Measurements from ENCODE around the gene BRINP2.

GRCh38 chr1:177135250-177135649, 35.5 kb upstream of the BRINP2 start:
- no peak for TF ChIP-seq CTCF (CRISPR knock-in tag; IDR thresholded peaks at IDR 0.05)
- no peak for TF ChIP-seq TCF7 (IDR thresholded peaks at IDR 0.05; ENCODE audit: low read depth)
- no peak for TF ChIP-seq ZNF7 (CRISPR knock-in tag; IDR thresholded peaks at IDR 0.05)
- no peak for TF ChIP-seq KAT7 (CRISPR knock-in tag; IDR thresholded peaks at IDR 0.05; ENCODE audit: borderline replicate concordance)
- TF ChIP-seq, protein P1, sequence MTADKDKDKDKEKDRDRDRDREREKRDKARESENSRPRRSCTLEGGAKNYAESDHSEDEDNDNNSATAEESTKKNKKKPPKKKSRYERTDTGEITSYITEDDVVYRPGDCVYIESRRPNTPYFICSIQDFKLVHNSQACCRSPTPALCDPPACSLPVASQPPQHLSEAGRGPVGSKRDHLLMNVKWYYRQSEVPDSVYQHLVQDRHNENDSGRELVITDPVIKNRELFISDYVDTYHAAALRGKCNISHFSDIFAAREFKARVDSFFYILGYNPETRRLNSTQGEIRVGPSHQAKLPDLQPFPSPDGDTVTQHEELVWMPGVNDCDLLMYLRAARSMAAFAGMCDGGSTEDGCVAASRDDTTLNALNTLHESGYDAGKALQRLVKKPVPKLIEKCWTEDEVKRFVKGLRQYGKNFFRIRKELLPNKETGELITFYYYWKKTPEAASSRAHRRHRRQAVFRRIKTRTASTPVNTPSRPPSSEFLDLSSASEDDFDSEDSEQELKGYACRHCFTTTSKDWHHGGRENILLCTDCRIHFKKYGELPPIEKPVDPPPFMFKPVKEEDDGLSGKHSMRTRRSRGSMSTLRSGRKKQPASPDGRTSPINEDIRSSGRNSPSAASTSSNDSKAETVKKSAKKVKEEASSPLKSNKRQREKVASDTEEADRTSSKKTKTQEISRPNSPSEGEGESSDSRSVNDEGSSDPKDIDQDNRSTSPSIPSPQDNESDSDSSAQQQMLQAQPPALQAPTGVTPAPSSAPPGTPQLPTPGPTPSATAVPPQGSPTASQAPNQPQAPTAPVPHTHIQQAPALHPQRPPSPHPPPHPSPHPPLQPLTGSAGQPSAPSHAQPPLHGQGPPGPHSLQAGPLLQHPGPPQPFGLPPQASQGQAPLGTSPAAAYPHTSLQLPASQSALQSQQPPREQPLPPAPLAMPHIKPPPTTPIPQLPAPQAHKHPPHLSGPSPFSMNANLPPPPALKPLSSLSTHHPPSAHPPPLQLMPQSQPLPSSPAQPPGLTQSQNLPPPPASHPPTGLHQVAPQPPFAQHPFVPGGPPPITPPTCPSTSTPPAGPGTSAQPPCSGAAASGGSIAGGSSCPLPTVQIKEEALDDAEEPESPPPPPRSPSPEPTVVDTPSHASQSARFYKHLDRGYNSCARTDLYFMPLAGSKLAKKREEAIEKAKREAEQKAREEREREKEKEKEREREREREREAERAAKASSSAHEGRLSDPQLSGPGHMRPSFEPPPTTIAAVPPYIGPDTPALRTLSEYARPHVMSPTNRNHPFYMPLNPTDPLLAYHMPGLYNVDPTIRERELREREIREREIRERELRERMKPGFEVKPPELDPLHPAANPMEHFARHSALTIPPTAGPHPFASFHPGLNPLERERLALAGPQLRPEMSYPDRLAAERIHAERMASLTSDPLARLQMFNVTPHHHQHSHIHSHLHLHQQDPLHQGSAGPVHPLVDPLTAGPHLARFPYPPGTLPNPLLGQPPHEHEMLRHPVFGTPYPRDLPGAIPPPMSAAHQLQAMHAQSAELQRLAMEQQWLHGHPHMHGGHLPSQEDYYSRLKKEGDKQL (CRISPR knock-in tag; IDR thresholded peaks at IDR 0.05; ENCODE audit: low read depth), result no peak
- no peak for TF ChIP-seq CHD4 (IDR thresholded peaks at IDR 0.05; ENCODE audit: borderline replicate concordance, low read length)
